ENCODE results near the gene PTPRJ.

Gene PTPRJ

GRCh38 chr11:48025293-48025983 lies 45.1 kb downstream of the PTPRJ start:
- no peaks in the 10 kb centered on the region for H3K27me3 ChIP-seq (ENCODE audit: insufficient read depth, low read depth, severe bottlenecking)
- H3K27ac ChIP-seq: peak overlapping the region; percentile 17
- H3K36me3 ChIP-seq: no peaks in the 10 kb centered on the region
- no peaks in the 10 kb centered on the region for H3K9me3 ChIP-seq (ENCODE audit: severe bottlenecking)
- no peak overlapping the region for H3K4me3 ChIP-seq (ENCODE audit: low read depth, low read length)
- peak; percentile 62 for DNase-seq
- TF ChIP-seq, protein P1, sequence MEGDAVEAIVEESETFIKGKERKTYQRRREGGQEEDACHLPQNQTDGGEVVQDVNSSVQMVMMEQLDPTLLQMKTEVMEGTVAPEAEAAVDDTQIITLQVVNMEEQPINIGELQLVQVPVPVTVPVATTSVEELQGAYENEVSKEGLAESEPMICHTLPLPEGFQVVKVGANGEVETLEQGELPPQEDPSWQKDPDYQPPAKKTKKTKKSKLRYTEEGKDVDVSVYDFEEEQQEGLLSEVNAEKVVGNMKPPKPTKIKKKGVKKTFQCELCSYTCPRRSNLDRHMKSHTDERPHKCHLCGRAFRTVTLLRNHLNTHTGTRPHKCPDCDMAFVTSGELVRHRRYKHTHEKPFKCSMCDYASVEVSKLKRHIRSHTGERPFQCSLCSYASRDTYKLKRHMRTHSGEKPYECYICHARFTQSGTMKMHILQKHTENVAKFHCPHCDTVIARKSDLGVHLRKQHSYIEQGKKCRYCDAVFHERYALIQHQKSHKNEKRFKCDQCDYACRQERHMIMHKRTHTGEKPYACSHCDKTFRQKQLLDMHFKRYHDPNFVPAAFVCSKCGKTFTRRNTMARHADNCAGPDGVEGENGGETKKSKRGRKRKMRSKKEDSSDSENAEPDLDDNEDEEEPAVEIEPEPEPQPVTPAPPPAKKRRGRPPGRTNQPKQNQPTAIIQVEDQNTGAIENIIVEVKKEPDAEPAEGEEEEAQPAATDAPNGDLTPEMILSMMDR (IDR thresholded peaks at IDR 0.05; ENCODE audit: low read depth, low read length): no peak

DNA sequence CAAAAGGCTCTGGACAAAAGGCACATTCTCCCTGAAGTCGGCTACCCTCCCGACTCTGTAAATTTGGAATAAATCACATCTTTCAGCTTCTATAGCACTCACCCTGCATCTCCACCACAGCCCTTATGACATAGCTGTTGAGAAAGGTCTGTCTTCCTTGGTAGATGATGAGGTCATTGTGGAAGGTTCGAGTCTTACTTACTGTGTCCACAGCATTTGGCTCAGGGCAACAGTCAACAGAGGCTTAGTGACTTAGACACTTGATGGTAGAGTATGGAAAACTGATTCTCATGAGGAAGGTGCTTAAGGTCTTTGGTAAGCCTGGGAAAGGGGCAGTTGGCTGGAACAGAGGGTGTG lies 45.6 kb downstream of the PTPRJ start:
- no peaks in the 10 kb centered on the region for H3K27me3 ChIP-seq (ENCODE audit: insufficient read depth, low read depth, severe bottlenecking)
- H3K36me3 ChIP-seq: no peaks in the 10 kb centered on the region
- TF ChIP-seq, protein P1 (IDR thresholded peaks at IDR 0.05; ENCODE audit: low read depth, low read length): no peak
- H3K27ac ChIP-seq: peak overlapping the region; percentile 17
- no peak overlapping the region for H3K4me3 ChIP-seq (ENCODE audit: low read depth, low read length)
- peak; percentile 30 for DNase-seq
- no peaks in the 10 kb centered on the region for H3K9me3 ChIP-seq (ENCODE audit: severe bottlenecking)

- Histone ChIP-seq H3K36me3 (no peaks in the 10 kb centered on the region), H3K27me3 (ENCODE audit: insufficient read depth, low read depth, severe bottlenecking) (no peaks in the 10 kb centered on the region), H3K4me3 (ENCODE audit: low read depth, low read length) (no peak overlapping the region), H3K27ac (peak overlapping the region; percentile 51), H3K9me3 (ENCODE audit: severe bottlenecking) (no peaks in the 10 kb centered on the region)
- no peak for DNase-seq
- TF ChIP-seq, protein P1 (IDR thresholded peaks at IDR 0.05; ENCODE audit: low read depth, low read length): no peak
Measured at GRCh38 chr11:48028914-48029680, 48.7 kb downstream of the PTPRJ start.

DNA sequence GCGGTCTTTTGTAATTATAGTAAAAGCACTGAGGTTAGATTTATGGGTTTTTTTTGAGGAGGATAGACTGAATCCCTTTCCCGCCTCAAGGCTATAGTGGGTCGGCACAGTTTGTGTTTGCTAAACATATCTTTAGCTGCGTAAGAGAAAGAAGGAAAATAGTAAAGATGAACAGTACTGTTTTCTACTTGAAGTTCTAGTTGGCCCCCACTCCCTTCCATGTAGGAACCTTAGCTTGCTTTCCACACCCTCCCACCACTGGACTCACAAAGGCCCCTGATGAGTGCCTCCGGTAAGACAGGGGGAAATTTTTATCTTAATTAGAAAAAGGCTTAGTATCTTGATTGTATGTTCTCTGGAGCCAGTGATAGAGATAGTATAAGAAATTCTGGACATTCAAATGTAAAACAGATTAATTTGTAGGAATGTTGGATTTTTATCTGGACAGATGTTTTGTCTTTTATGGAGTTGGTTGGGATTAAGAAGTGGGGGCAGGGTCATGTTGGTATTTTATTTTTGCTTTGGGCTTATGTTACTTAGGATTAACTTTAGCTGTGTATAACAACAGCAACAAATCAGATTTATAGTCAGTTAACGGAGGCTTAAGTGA lies 49.4 kb downstream of the PTPRJ start:
- Histone ChIP-seq H3K36me3 (no peaks in the 10 kb centered on the region), H3K27me3 (ENCODE audit: insufficient read depth, low read depth, severe bottlenecking) (no peaks in the 10 kb centered on the region)

DNA sequence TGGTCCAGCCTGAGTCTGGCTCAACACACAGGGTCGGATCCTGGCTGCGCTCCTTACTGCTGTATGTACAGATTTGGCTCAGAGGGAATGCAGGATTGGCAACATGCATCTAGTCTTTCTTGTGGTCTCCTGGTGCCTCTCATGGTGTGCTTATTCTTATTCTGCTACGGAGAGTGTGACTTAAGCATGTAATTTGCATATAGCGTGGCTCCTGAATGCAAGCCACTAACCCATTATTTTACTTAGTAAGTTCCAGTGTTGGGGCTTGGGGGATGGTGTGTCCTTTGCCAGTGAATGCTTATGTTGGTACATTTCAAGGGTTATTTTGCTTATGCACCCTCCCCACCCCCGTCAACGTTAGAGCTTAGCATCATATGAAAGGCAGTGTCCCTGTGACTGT lies 51.2 kb downstream of the PTPRJ start:
- Histone ChIP-seq H3K4me3 (ENCODE audit: low read depth, low read length) (no peak overlapping the region), H3K27ac (no peak overlapping the region), H3K9me3 (ENCODE audit: severe bottlenecking) (no peaks in the 10 kb centered on the region), H3K36me3 (no peaks in the 10 kb centered on the region), H3K27me3 (ENCODE audit: insufficient read depth, low read depth, severe bottlenecking) (no peaks in the 10 kb centered on the region)
- DNase-seq: no peak
- TF ChIP-seq, protein P1 (IDR thresholded peaks at IDR 0.05; ENCODE audit: low read depth, low read length): no peak

More for the DNA sequence above, 49.4 kb downstream of the PTPRJ start:
- TF ChIP-seq, protein P1 (IDR thresholded peaks at IDR 0.05; ENCODE audit: low read depth, low read length): no peak
- Histone ChIP-seq H3K27ac (peak overlapping the region; percentile 51), H3K9me3 (ENCODE audit: severe bottlenecking) (no peaks in the 10 kb centered on the region), H3K4me3 (ENCODE audit: low read depth, low read length) (no peak overlapping the region)
- DNase-seq: peak; percentile 36

Data from WERI-Rb-1 (cell line).